GM21528 (cell line): ENCODE measurements around the gene HIGD2B.
"Not testable (repeated sequence)": the region's sequence is repeated elsewhere in the genome, so short reads cannot be mapped to it uniquely, and the experiment has no call there.

Experiments
- ATAC-seq: cut with Tn5 transposase; IDR thresholded peaks from one replicate; pipeline ENCODE4 v1.9.1; 2021; ENCODE audit warnings: mild to moderate bottlenecking, moderate library complexity; ENCODE audit not compliant: unreplicated experiment, low FRiP score

The HIGD2B gene, protein sequence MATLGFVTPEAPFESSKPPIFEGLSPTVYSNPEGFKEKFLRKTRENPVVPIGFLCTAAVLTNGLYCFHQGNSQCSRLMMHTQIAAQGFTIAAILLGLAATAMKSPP

DNA sequence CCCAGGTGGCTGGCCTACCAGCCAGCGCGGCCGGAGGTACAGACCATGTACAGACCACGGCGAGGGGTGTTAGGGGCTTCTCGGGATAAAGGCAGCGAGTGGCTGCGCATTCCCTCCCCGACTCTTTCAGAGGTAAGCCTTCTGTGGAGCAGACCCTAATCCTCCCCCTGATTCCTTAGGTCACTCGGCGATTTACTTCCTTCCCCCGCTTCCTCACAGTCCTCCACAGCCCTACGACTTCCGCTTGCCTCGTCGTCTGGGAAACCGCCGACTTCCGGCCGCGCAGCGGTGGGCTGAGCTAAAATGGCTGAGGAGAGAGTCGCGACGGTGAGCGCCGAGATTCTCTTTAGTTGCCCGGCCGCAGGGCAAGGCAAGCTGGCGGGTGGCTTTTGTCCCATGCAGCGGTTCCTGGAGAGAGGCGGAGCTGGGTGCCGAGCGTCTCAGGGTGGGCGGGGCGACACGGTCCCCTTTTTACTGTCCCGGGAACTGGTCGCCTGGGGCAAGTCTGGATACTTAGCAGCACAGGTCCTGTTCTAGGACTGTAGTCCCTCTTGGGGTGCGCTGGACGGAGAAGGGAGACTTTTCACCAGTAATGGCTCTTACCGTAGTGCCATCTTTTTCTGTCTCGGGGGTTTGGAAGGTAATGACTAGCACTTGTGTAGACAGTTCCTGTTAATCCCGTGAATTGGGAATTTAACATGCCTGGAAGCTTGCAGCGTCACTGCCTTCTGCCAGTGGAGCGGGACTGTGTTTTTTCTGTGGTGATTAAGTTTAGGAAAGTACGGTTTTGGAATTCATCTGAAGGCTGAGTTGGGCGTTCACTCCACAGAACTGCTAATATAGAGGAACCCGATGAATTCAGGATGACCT is at the start of gene HIGD2B, which contains the start of gene BBS4:
TSS of gene HIGD2B (minus strand) at position 258 of the 870 bp plus-strand sequence. CDS start 9,808 bp downstream, outside the sequence.
TSS of gene BBS4 (plus strand) at position 283 of the 870 bp plus-strand sequence. CDS start at position 304, 21 bp downstream.
- ATAC-seq: peak; percentile 97

DNA sequence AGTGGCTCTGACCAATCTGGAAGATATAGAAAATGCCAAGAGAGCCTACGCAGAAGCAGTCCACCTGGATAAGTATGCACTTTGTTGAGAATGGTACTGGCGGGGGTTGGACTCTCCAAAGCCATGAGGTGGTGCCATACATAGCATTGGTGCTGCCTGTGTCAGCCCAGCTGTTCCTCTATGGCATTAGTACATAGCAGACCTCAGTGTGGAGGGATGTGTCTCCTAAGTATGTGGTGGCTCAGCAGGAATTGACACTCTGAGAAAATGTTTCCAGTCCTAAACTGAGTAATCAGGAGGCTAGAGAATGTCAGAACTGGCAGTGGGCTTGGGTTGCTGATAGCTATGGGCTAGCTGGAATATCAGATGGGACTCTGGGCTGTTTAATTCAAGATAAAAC is 49.1 kb upstream of the HIGD2B start:
- no peak for ATAC-seq

DNA sequence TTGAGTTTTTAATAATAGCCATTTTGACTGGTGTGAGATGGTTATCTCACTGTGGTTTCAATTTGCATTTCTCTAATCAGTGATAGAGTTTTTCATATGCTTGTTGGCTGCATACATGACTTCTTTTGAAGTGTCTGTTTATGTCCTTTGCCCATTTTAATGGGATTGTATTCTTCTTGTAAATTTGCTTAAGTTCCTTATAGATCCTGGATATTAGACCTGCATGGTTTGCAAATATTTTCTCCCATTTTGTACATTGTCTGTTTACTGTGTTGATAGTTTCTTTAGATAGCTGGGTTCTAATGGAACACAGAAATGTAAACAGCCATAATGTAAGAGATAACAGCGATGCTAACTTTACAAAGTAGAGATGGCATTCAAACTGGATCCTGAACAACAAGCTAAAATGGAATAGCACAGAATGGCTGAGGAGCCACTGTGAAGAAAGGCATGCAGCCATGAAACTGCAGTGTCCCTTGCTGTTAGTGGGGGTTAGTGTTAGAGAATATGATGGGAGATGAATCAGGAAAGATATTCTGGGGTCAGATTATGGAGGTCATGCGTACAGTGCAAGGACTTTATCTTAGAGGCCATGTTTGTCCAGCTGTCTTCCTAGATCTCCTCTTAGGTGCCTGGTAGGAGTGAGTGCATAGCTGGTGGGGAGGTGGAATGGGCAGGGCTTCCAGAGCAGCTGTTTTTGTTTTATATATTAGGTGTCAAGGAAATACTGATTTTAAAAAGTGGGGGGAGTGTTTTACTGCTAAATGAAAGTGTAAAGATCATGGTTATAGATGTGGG is 48.2 kb upstream of the HIGD2B start:
- no peak for ATAC-seq

DNA sequence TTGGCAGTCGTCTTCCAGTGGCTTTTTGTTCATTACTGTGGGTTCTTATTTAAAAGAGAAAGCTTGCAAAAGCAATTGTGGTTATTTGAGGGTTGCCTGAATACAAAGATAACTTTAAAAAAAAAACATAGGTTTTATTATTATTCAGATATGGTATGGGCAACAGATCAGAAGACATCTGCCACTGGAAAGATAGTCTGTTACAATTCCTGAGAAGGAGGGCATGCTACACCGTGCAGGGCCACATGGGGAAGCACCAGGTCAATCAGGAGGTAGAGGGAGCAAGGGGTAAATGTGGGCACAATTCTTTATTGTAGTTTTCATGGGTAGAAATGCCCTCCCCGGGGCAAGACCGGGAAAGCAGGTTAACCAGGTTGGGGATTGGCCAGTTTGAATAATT is 46.5 kb upstream of the HIGD2B start:
- no peak for ATAC-seq

DNA sequence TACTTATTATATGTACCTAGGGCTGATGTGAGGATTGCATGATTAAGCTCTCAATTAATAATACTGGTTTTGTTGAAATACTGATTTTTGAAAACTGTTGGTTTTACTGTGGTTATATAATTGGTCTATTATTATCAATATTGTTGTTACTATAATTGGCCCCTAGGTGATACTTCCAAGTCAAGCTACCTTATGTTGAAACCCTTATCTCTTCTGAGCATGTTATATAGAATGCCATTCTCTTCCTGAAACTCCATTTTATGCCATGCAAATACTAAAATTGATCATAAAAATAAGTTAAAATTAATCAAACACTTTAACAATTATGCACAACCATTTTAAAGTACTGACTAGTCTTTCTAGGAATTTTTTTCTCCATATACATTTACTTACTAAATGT is 46.1 kb upstream of the HIGD2B start:
- no peak for ATAC-seq

DNA sequence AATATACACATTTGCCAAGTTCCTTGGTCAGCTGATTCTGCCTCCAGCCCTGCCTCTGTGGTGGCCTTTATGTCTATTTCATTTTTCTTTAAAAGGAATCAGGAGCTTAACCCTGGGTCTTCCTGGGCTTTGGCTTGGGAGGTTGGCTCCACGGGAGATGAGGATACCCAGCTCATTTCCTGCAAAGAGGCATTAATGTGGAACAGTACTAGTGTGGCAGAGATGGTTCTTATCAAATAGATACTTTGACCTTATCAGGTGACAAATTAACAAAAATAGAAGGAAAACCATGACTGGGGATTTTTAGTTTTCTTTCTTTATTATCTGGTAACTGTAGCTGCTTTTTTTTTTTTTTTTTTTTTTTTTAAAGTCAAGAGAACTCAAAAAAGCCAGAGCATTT is 42.8 kb upstream of the HIGD2B start:
- no peak for ATAC-seq

DNA sequence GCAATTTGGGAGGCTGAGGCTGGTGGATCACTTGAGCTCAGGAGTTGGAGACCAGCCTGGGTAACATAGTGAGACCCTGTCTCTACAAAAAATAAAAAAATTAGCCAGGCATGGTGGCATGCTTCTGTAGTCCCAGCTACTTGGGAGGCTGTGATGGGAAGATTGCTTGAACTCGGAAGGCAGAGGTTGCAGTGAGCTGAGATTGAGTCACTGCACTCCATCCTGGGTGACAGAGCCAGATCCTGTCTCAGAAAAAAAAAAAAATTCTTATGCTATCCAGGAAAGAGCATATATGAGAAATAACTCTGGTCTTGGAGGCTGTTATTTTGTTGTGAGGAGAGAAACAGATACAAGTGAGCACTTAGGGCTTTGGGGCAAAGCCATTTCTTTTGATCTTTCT is 42.3 kb upstream of the HIGD2B start:
- ATAC-seq: not testable (repeated sequence)

DNA sequence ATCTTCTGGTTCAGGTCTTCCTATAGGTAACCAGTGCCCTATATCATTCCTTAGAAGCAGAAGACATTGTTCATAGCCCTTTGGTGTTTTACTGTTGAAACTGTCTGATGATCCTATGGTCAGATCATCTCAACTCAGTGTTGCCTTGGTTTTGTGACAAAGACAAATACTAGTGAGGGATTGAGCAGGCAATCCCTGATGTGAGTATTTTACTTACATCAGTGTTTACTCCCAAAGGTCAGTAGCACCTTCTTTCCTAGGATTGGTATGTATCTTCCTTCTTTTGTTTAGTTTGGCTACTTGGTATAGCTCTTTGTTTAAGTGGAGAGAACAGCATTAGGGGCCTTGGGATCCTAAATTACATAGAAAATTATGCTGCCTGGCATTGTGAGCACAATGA is 41.2 kb upstream of the HIGD2B start:
- ATAC-seq: no peak

DNA sequence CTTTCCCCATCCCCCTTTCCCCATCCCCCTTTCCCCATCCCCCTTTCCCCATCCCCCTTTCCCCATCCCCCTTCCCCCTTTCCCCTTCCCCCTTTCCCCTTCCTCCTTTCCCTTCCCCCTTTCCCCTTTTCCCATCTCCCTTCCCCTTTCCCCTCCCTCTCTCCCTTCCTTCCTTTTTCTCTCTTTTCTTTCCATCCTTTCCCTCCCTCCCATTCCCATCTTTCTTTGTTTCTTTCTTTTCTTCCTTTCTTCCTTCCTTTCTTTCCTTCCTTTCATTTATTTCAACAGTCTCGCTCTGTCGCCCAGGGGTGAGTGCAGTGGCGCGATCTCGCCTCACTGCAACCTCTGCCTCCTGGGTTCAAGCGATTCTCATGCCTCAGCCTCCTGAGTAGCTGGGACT is 39.9 kb upstream of the HIGD2B start:
- not testable (repeated sequence) for ATAC-seq

DNA sequence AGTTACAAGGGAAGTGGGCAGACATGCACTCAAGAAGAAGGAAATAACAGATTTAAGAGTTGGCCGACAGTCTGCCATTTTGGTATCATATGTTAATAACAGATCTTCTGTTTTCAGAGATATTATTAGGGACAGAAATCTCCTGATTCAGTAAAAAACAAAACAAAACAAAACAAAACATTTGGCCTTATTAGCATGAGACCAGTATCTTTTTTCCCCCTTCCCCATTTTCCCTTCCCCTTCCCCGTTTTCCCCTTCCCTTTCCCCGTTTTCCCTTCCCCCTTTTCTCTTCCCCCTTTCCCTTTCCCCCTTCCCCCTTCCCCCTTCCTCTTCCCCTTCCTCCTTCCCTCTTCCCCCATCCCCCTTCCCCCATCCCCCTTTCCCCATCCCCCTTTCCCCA is 39.5 kb upstream of the HIGD2B start:
- no peak for ATAC-seq

DNA sequence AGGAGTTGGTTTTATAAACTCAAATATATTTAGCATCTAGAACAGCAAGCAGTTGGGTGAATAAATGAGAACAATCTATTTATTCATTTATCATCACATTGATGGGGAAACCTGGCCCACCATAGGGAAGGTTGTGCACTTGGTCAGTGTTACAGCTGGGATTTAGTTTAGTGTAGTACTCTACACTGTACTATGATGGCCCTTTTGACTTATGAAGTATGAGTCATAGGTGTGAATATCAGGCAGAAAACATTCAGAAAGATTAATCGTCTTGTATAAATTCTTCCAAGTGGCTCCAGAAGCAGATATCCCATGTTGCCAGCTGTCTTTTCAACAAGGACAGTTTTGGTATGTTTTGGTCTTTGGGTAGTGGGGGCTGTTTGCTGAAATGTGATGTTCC is 38.0 kb upstream of the HIGD2B start:
- no peak for ATAC-seq

DNA sequence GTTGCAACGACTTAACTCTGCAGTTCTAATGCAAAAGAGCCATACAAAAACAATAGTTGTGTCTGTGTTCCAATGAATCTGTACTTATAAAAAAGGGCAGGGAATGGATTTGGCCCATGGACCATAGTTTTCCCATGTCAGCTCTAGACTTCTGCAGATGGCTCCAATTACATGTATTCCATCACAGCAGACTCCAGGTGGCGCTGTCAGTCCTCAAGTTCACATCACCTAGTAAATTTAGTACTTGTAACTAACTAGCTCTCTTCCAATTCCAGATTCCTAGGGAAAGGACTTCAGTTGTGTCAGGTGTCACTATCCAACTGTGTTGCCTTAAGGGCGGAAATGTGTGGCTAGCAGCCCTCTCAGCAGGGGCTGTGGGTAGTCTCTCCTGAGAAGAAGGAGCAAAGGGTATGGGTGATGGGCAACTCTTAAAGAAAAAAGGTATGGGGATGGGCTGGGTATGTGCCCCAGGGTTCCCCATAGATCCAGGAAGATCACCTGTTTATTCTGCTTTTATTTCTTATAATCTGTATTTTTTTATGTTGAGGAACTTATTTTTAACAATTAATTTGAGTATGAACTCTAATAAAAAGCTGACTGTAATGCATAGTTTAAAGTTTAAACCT is 36.2 kb upstream of the HIGD2B start:
- no peak for ATAC-seq

DNA sequence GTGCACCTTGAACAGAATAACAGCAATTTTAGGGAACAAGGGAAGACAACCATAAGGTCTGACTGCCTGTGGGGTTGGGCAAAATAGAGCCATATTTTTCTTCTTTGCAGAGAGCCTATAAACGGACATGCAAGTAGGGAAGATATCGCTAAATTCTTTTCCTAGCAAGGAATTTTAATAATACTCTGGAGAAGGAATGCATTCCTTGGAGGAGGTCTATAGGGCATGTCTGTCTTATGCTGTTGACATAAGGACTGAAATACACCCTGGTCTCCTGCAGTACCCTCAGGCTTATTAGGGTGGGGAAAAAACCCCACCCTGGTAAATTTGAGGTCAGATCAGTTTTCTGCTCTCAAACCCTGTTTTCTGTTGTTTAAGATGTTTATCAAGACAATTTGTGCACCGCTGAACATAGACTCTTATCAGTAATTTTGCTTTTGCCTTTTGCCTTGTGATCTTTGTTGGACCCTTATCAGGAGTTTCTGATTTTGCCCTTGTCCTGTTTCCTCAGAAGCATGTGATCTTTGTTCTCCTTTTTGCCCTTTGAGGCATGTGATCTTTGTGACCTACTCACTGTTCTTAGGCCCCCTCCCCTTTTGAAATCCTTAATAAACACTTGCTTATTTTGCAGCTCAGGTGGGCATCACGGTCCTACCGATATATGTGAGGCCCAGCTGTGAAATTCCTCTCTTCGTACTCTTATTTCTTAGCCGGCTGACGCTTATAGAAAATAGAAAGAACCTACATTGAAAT is 22.7 kb upstream of the HIGD2B start:
- ATAC-seq: not testable (repeated sequence)

DNA sequence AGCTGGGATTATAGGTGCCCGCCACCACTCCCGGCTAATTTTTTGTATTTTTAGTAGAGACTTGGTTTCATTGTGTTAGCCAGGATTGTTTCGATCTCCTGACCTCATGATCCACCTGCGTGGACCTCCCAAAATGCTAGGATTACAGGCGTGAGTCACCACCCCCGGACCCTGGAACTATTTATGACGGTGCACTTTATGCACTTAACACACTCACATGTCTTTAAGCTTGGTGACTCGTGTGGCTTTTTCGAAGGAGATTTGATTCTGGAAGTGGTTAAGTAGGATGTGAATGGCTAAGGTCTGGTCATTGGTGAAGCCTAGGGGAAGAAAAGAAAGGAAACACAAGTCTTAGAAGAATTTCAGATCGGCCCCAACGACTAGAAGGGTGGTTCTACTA is 20.3 kb upstream of the HIGD2B start:
- ATAC-seq: no peak

DNA sequence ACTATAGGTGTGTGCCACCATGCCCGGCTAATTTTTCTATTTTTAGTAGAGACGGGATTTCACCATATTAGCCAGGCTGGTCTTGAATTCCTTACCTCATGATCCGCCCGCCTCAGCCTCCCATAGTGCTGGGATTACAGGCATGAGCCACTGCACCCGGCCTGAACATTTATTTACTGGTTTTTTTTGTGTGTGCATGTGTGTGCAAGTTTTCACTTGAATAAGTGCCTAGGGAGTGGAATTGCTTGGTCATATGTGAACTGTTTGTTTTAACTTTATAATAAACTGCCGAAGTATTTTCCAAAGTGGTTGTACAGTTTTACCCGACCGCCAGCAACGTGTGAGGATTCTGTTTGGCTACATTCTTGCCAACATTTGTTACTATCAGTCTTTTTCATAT is 14.1 kb upstream of the HIGD2B start:
- ATAC-seq: no peak

DNA sequence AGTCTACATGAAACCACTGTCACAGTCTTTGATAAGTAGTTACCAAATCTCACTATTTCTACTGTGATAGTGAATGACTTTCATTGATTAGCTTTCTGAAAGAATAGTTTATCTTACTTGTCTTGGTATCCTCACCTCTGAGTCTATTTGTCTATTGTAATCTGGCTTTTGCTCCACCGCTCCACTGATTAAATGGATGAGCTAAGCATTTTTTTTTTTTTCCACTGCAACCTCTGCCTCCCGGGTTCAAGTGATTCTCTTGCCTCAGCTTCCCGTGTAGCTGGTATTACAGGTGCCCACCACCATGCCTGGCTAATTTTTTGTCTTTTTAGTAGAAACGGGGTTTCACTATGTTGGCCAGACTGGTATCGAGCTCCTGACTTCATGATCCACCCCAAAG is 13.0 kb upstream of the HIGD2B start:
- ATAC-seq: no peak

DNA sequence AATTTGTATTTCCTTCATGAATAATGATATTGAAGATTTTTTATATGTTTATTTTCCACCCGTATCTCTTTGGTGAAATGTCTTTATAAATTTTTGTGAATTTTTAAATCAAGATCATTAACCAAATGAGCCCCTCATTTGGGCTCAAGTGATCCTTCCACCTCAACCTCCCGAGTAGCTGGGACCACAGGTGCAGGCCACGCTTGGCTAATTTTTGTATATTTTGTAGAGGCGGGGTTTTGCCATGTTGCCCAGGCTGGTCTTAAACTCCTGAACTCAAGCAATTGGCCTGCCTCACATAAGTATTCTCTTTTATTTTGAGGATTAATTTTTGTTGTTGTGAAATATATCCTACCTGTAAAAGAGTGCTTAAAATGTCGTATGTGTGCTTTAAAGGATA is 5.0 kb upstream of the HIGD2B start:
- ATAC-seq: no peak

DNA sequence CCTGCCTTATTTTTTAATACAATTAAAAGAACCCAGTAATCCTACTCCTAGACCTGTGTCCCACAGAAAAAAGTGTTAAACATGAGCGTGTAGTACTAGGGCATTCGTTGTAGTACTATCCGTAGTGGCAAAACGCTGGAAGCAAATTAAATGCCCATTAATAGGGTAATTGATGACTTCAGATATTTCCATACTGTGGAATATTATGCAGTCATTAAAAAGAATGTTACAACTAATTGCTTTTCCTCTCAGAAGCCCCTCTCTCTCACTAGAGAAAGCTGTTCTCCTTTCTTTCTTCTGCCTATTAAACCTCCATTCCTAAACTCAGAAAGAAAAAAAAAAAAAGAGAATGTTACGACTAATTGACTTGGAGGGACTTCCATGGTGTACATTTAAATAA is 2.7 kb upstream of the HIGD2B start:
- no peak for ATAC-seq

DNA sequence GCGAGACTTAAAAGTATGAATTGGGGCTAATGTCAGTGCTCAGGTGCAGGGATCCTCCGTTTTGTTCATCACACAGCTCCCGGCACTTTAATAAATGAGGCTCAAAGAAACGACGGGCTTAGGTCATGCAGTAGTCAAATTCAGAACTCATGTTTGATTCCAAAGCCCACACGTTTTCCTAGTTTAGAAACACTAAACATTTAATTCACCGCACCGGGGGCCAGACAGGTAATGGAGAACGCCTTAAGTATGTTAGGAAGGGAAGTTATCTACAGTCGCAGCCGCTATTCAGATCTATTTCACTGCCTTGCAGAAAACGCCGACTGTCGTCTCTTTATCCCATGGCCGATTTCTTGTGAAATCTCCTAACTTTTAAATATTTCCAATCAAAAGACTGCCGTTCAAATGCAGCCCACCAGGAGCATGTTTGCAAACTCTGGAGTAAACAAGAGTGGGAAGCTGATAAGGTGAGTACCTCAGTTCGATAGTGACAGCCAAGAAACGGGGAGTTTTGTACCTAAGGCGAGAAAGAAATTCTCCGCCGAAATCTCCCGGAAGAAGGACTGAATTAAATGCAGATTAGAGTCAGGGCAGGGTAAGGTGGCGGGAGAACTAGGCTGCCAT is 569 bp downstream of the HIGD2B start:
- ATAC-seq: no peak

DNA sequence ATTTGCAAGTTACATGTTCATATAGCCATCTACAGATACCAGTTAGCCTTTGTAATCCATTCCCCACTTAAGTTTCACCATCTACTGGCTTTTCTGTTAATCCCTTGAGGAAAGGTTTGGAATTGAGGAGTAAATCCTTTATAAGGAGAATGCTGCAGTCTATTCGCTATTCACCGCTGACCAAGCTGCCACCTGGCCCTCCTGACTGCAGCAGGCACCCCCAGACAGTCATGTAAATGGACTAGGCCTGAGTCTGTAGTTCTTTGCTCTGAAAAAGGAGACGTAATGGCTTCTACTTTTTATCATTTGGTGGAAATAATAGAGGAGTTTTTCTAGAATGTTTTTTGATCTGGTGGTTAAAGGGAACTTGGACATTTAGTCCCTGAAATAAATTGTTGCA is 3.2 kb downstream of the HIGD2B start:
- ATAC-seq: no peak
